ENCODE data around the gene RIMS3.
A peak's percentile ranks its signal among the peaks of the same experiment; 100 is the strongest.

The RIMS3 gene

GRCh38 chr1:40711465-40712404 is 46.3 kb upstream of the RIMS3 start:
- Histone ChIP-seq H3K36me3 (replicated peaks in 1 of 2; ENCODE audit: control insufficient read depth in 2 of 2, insufficient read depth in 2 of 2, low read length in 2 of 2) (peaks cover 0 to 41% of the 10 kb centered on the region in 2 donors), H3K4me2 (ENCODE audit: insufficient read depth, low read length, poor library complexity, severe bottlenecking) (no peak overlapping the region), H3K4me3 (ENCODE audit: low read length in 2 of 2) (peak overlapping the region in 1 of 2 donors; percentile 52), H3K79me1 (ENCODE audit: low read depth, low read length) (no peaks in the 10 kb centered on the region), H3K9ac (ENCODE audit: low read depth, low read length, poor library complexity) (no peak overlapping the region), H3K27ac (replicated peaks; ENCODE audit: low read length) (no peak overlapping the region), H2AFZ (ENCODE audit: low read length) (no peak overlapping the region), H2AK5ac (ENCODE audit: low read depth, low read length) (no peak overlapping the region), H4K91ac (ENCODE audit: low read depth, low read length, poor library complexity) (no peak overlapping the region), H2BK15ac (ENCODE audit: low read length) (no peak overlapping the region), H2BK5ac (ENCODE audit: low read length) (no peak overlapping the region), H3K18ac (ENCODE audit: low read length) (peak overlapping the region; percentile 14), H2BK120ac (ENCODE audit: low read depth, low read length) (no peak overlapping the region), H3K14ac (ENCODE audit: low read length) (no peak overlapping the region), H3K4me1 (ENCODE audit: control insufficient read depth in 2 of 2, insufficient read depth in 1 of 2, low read depth in 1 of 2, low read length in 2 of 2) (peaks cover 4 to 12% of the 10 kb centered on the region in 2 donors), H3K9me3 (replicated peaks in 1 of 2; ENCODE audit: control insufficient read depth in 2 of 2, insufficient read depth in 1 of 2, low read depth in 1 of 2, low read length in 2 of 2) (no peaks in the 10 kb centered on the region), H4K8ac (ENCODE audit: low read depth, low read length) (no peak overlapping the region), H2BK12ac (ENCODE audit: low read length) (no peak overlapping the region), H3K23ac (ENCODE audit: low read depth, low read length, poor library complexity) (no peak overlapping the region), H3K27me3 (ENCODE audit: control insufficient read depth in 3 of 3, insufficient read depth in 3 of 3, low read depth in 1 of 3, low read length in 3 of 3) (no peaks in the 10 kb centered on the region), H3K4ac (ENCODE audit: low read length) (no peak overlapping the region)
- whole genome bisulfite sequencing, 2 donors (ENCODE audit: extremely low coverage in 2 of 2, insufficient read length in 2 of 2, insufficient replicate concordance in 1 of 2), result no CpG with 5 or more reads among the region's 3 CpGs
- no peak for DNase-seq (ENCODE audit: low spot score)

- WGBS, 2 donors (ENCODE audit: extremely low coverage in 2 of 2, insufficient read length in 2 of 2, insufficient replicate concordance in 1 of 2), result no CpG with 5 or more reads among the region's 7 CpGs
- H2BK15ac ChIP-seq (ENCODE audit: low read length), result no peak overlapping the region
These were observed 45.3 kb upstream of the RIMS3 start for GRCh38 chr1:40710581-40711315.

DNA sequence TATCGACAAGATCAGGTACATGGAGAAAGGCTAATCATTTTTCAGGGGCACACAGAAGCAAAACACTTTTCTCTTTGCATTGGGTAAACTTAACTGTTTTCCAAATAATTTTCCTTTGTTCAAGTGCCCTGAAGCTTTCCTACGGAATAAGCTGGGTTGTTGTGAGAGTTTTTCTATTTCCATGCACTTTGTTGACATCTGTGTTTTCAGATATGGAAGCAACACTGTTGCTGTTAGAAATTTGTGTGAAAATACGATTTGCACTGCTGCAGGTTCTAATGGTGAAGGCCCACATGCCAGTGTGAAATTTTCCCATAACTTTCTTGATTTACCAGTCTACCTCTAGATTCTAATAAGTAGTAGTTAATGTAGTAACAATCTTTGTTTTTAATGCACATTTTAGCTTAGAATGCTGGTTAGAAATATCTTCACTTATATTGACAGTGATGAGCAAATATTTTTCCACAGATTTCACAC is 44.4 kb upstream of the RIMS3 start:
- Histone ChIP-seq H2AFZ (ENCODE audit: low read length) (peak overlapping the region; percentile 81), H3K79me1 (ENCODE audit: low read depth, low read length) (no peaks in the 10 kb centered on the region), H3K4me2 (ENCODE audit: insufficient read depth, low read length, poor library complexity, severe bottlenecking) (peak overlapping the region; percentile 65), H3K18ac (ENCODE audit: low read length) (no peak overlapping the region), H4K91ac (ENCODE audit: low read depth, low read length, poor library complexity) (no peak overlapping the region), H3K27me3 (ENCODE audit: control insufficient read depth in 3 of 3, insufficient read depth in 3 of 3, low read depth in 1 of 3, low read length in 3 of 3) (no peaks in the 10 kb centered on the region), H2BK120ac (ENCODE audit: low read depth, low read length) (no peak overlapping the region), H2BK5ac (ENCODE audit: low read length) (no peak overlapping the region), H3K9ac (ENCODE audit: low read depth, low read length, poor library complexity) (no peak overlapping the region), H4K8ac (ENCODE audit: low read depth, low read length) (no peak overlapping the region), H3K36me3 (replicated peaks in 1 of 2; ENCODE audit: control insufficient read depth in 2 of 2, insufficient read depth in 2 of 2, low read length in 2 of 2) (peaks cover 0 to 24% of the 10 kb centered on the region in 2 donors), H3K27ac (replicated peaks; ENCODE audit: low read length) (peak overlapping the region; percentile 82), H3K23ac (ENCODE audit: low read depth, low read length, poor library complexity) (no peak overlapping the region), H2BK12ac (ENCODE audit: low read length) (no peak overlapping the region), H3K14ac (ENCODE audit: low read length) (no peak overlapping the region), H3K4me1 (ENCODE audit: control insufficient read depth in 2 of 2, insufficient read depth in 1 of 2, low read depth in 1 of 2, low read length in 2 of 2) (peaks cover 4 to 12% of the 10 kb centered on the region in 2 donors), H3K4ac (ENCODE audit: low read length) (no peak overlapping the region), H2AK5ac (ENCODE audit: low read depth, low read length) (no peak overlapping the region), H3K4me3 (ENCODE audit: low read length in 2 of 2) (peak overlapping the region; percentile 52 to 83), H3K9me3 (replicated peaks in 1 of 2; ENCODE audit: control insufficient read depth in 2 of 2, insufficient read depth in 1 of 2, low read depth in 1 of 2, low read length in 2 of 2) (no peaks in the 10 kb centered on the region), H2BK15ac (ENCODE audit: low read length) (no peak overlapping the region)
- DNase-seq (ENCODE audit: low spot score), result no peak
- WGBS, 2 donors (ENCODE audit: extremely low coverage in 2 of 2, insufficient read length in 2 of 2, insufficient replicate concordance in 1 of 2), result no CpG with 5 or more reads among the region's 3 CpGs

More at GRCh38 chr1:40710581-40711315, 45.3 kb upstream of the RIMS3 start:
- Histone ChIP-seq H2BK12ac (ENCODE audit: low read length) (no peak overlapping the region), H3K4ac (ENCODE audit: low read length) (no peak overlapping the region), H3K23ac (ENCODE audit: low read depth, low read length, poor library complexity) (no peak overlapping the region), H2BK120ac (ENCODE audit: low read depth, low read length) (no peak overlapping the region), H3K18ac (ENCODE audit: low read length) (no peak overlapping the region), H4K8ac (ENCODE audit: low read depth, low read length) (no peak overlapping the region), H3K27ac (replicated peaks; ENCODE audit: low read length) (no peak overlapping the region), H3K4me3 (ENCODE audit: low read length in 2 of 2) (peak overlapping the region; percentile 5 to 52), H3K4me2 (ENCODE audit: insufficient read depth, low read length, poor library complexity, severe bottlenecking) (peak overlapping the region; percentile 28), H3K4me1 (ENCODE audit: control insufficient read depth in 2 of 2, insufficient read depth in 1 of 2, low read depth in 1 of 2, low read length in 2 of 2) (peaks cover 4 to 12% of the 10 kb centered on the region in 2 donors), H2AFZ (ENCODE audit: low read length) (no peak overlapping the region), H3K9ac (ENCODE audit: low read depth, low read length, poor library complexity) (no peak overlapping the region), H3K14ac (ENCODE audit: low read length) (no peak overlapping the region), H2AK5ac (ENCODE audit: low read depth, low read length) (no peak overlapping the region), H3K79me1 (ENCODE audit: low read depth, low read length) (no peaks in the 10 kb centered on the region), H2BK5ac (ENCODE audit: low read length) (no peak overlapping the region), H3K27me3 (ENCODE audit: control insufficient read depth in 3 of 3, insufficient read depth in 3 of 3, low read depth in 1 of 3, low read length in 3 of 3) (no peaks in the 10 kb centered on the region), H3K9me3 (replicated peaks in 1 of 2; ENCODE audit: control insufficient read depth in 2 of 2, insufficient read depth in 1 of 2, low read depth in 1 of 2, low read length in 2 of 2) (no peaks in the 10 kb centered on the region), H3K36me3 (replicated peaks in 1 of 2; ENCODE audit: control insufficient read depth in 2 of 2, insufficient read depth in 2 of 2, low read length in 2 of 2) (peaks cover 0 to 32% of the 10 kb centered on the region in 2 donors), H4K91ac (ENCODE audit: low read depth, low read length, poor library complexity) (no peak overlapping the region)
- no peak for DNase-seq (ENCODE audit: low spot score)

All from neuronal stem cell (in vitro differentiated cells).